HEK293 (cell line): ENCODE results near the gene NARF.
A peak's percentile ranks its signal among the peaks of the same experiment; 100 is the strongest.
"Not testable (repeated sequence)": the region's sequence is repeated elsewhere in the genome, so short reads cannot be mapped to it uniquely, and the experiment has no call there.

ENCODE experiments used
- CTCF ChIA-PET: fragments of 350-600 bp; formaldehyde crosslinking; extraction: SDS; loops from one replicate; lab custom pipeline; 2021; ENCODE audit warnings: antibody characterized with exemption; lab: Yijun Ruan, JAX
- POLR2A ChIA-PET: fragments of 300-600 bp; formaldehyde crosslinking; extraction: SDS; loops from one replicate; lab custom pipeline; 2020; ENCODE audit warnings: antibody characterized with exemption, inconsistent platforms; lab: Yijun Ruan, JAX
- H3K27ac ChIP-seq: fragments of 200-500 bp; sonication (Bioruptor generic); 2 replicates; pipeline ENCODE4 v1.5.1; 2014; ENCODE audit warnings: low read depth, low read length, control low read depth, inconsistent platforms; ENCODE audit errors: extremely low read depth
- H3K36me3 ChIP-seq, 2 experiments: fragments of 200-500 bp in 1 of 2; sonication (Bioruptor generic) in 1 of 2; 1 replicate in 1 of 2; 2 replicates in 1 of 2; pipeline ENCODE4 v1.5.1; 2014 to 2017; ENCODE audit warnings: inconsistent platforms in 2 of 2, low read length in 2 of 2; ENCODE audit not compliant: control insufficient read depth in 2 of 2, insufficient read depth in 1 of 2
- H3K4me1 ChIP-seq: fragments of 200-500 bp; sonication (Bioruptor generic); 2 replicates; pipeline ENCODE4 v1.5.1; 2014; ENCODE audit warnings: mild to moderate bottlenecking, low read length, inconsistent platforms; ENCODE audit not compliant: control insufficient read depth, insufficient read depth
- H3K4me3 ChIP-seq: 2 replicates; pipeline ENCODE4 v1.5.1; 2011; ENCODE audit warnings: low read depth, mild to moderate bottlenecking, control low read depth, low read length, moderate library complexity
- H3K9me3 ChIP-seq: fragments of 200-500 bp; sonication (Bioruptor generic); 2 replicates; pipeline ENCODE4 v1.5.1; 2014; ENCODE audit warnings: low read depth, low read length, inconsistent platforms; ENCODE audit not compliant: control insufficient read depth, insufficient read depth
- GFI1B ChIP-seq: fragments of 450-650 bp; formaldehyde crosslinking; IDR thresholded peaks from 2 replicates; pipeline ENCODE4 v1.5.1; 2016; ENCODE audit warnings: missing biosample characterization, missing genetic modification characterization
- GLI2 ChIP-seq: fragments of 450-650 bp; formaldehyde crosslinking; IDR thresholded peaks from 2 replicates; pipeline ENCODE4; 2017; ENCODE audit warnings: missing biosample characterization, missing genetic modification characterization, low read depth, borderline replicate concordance
- HOXD13 ChIP-seq: sonication (generic); formaldehyde crosslinking; IDR thresholded peaks from 2 replicates; pipeline ENCODE4 v1.8.0; 2022; ENCODE audit warnings: missing genetic modification reagents, borderline replicate concordance
- MZF1 ChIP-seq: fragments of 450-650 bp; formaldehyde crosslinking; IDR thresholded peaks from 2 replicates; pipeline ENCODE4 v1.5.1; 2017; ENCODE audit warnings: missing biosample characterization, missing genetic modification characterization, borderline replicate concordance
- SETDB1 ChIP-seq: IDR thresholded peaks from one replicate; pipeline ENCODE4 v1.6.1; 2017; ENCODE audit warnings: mild to moderate bottlenecking, low read length, moderate library complexity, mixed read lengths; ENCODE audit not compliant: insufficient read length
- ZNF10 ChIP-seq: fragments of 450-650 bp; formaldehyde crosslinking; IDR thresholded peaks from 2 replicates; pipeline ENCODE4 v1.5.1; 2017; ENCODE audit warnings: missing biosample characterization, missing genetic modification characterization
- ZNF121 ChIP-seq: fragments of 450-650 bp; formaldehyde crosslinking; IDR thresholded peaks from 2 replicates; pipeline ENCODE4 v1.5.1; 2016; ENCODE audit warnings: missing biosample characterization, missing genetic modification characterization
- ZNF362 ChIP-seq: fragments of 450-650 bp; formaldehyde crosslinking; IDR thresholded peaks from 2 replicates; pipeline ENCODE4 v1.5.1; 2016; ENCODE audit warnings: missing biosample characterization, missing genetic modification characterization
- ZNF48 ChIP-seq: fragments of 450-650 bp; formaldehyde crosslinking; IDR thresholded peaks from 2 replicates; pipeline ENCODE4 v1.5.1; 2016; ENCODE audit warnings: missing biosample characterization, missing genetic modification characterization
- ZNF707 ChIP-seq: fragments of 450-650 bp; formaldehyde crosslinking; IDR thresholded peaks from 2 replicates; pipeline ENCODE4 v1.5.1; 2016; ENCODE audit warnings: missing biosample characterization, missing genetic modification characterization
- ZNF768 ChIP-seq: fragments of 450-650 bp; formaldehyde crosslinking; IDR thresholded peaks from 2 replicates; pipeline ENCODE4 v1.5.1; 2018; ENCODE audit warnings: missing biosample characterization, mild to moderate bottlenecking, missing genetic modification characterization

Gene NARF

GRCh38 chr17:82507631-82508175 lies 49.2 kb downstream of the NARF start:
- CTCF ChIA-PET, result interaction anchor here (0.8 to 1.5 kb wide), 2 partner anchors 14 to 44 kb away, joined by 3 to 4 read pairs; no protein-coding TSS in a partner anchor
- TF ChIP-seq ZNF362, result no peak
- TF ChIP-seq ZNF10 (tag by site-specific recombination), result peak; percentile 95
- TF ChIP-seq, all 188 proteins: peak for 1
- Histone ChIP-seq H3K9me3 (no peaks in the 10 kb centered on the region), H3K4me1 (no peaks in the 10 kb centered on the region), H3K36me3 (no peaks in the 10 kb centered on the region), H3K27ac (no peak overlapping the region), H3K4me3 (no peak overlapping the region)
- POLR2A ChIA-PET, result interaction anchor here (0.7 to 1.7 kb wide), 2 partner anchors 12 to 248 kb away, joined by 6 read pairs; partner anchors contain the start of gene FOXK2

- H3K36me3 ChIP-seq, POLR2A ChIA-PET, H3K27ac ChIP-seq, CTCF ChIA-PET, H3K4me3 ChIP-seq, H3K9me3 ChIP-seq, H3K4me1 ChIP-seq: not testable (repeated sequence)
- peak; percentile 82 for TF ChIP-seq ZNF121 (tag by site-specific recombination)
Measured at GRCh38 chr17:82511642-82512041, 53.1 kb downstream of the NARF start.

GRCh38 chr17:82513864-82514263 lies 55.3 kb downstream of the NARF start:
- TF ChIP-seq SETDB1, result peak; percentile 20
- not testable (repeated sequence) for H3K4me1 ChIP-seq
- CTCF ChIA-PET, result interaction anchor here (0.7 to 0.8 kb wide), 2 partner anchors 19 to 20 kb away, joined by 3 to 7 read pairs; no protein-coding TSS in a partner anchor

GRCh38 chr17:82517230-82517865 lies 58.8 kb downstream of the NARF start:
- Histone ChIP-seq H3K27ac (no peak overlapping the region), H3K36me3 (no peaks in the 10 kb centered on the region; a peak in 1 of 3 replicates), H3K9me3 (no peaks in the 10 kb centered on the region), H3K4me3 (no peak overlapping the region), H3K4me1 (peaks cover 3% of the 10 kb centered on the region)
- TF ChIP-seq GFI1B (tag by site-specific recombination) (no peak), ZNF48 (tag by site-specific recombination) (no peak), ZNF707 (tag by site-specific recombination) (no peak), HOXD13 (CRISPR knock-in tag) (0 out of 2 replicates have a peak, but pooled peaks have one; percentile 20), MZF1 (tag by site-specific recombination) (no peak), GLI2 (tag by site-specific recombination) (no peak), ZNF768 (tag by site-specific recombination) (no peak)
- CTCF ChIA-PET, result no interaction called here
- POLR2A ChIA-PET, result interaction anchor here (0.6 to 0.7 kb wide), 3 partner anchors 13 to 23 kb away, joined by 3 to 4 read pairs (median 3); no protein-coding TSS in a partner anchor

More at GRCh38 chr17:82513864-82514263, 55.3 kb downstream of the NARF start:
- POLR2A ChIA-PET, H3K27ac ChIP-seq, H3K9me3 ChIP-seq, H3K4me3 ChIP-seq, H3K36me3 ChIP-seq: not testable (repeated sequence)
